OCI-LY3 (cell line): Measurements from ENCODE around the gene DDX51.

ENCODE experiments used
- H2AFZ ChIP-seq: fragments of 200-600, 300-600 bp; shearing (Covaris generic); 2 replicates; pipeline ENCODE4 v1.6.0; 2014; ENCODE audit warnings: antibody characterized with exemption, low read depth, low read length
- H3K27ac ChIP-seq: fragments of 200-600, 300-600 bp; sonication (generic); 2 replicates; pipeline ENCODE4 v1.5.1; 2014; ENCODE audit warnings: mild to moderate bottlenecking, low read length, moderate library complexity, mixed read lengths
- H3K27me3 ChIP-seq: fragments of 200-600, 300-600 bp; sonication (generic); 2 replicates; pipeline ENCODE4 v1.6.1; 2014; ENCODE audit warnings: low read depth, low read length, mixed read lengths
- H3K36me3 ChIP-seq: fragments of 200-600, 300-600 bp; sonication (generic); replicated peaks from 2 replicates; pipeline ENCODE3; 2014; ENCODE audit warnings: low read depth, low read length, mixed read lengths
- H3K4me1 ChIP-seq: fragments of 300-600, 200-600 bp; sonication (generic); 2 replicates; pipeline ENCODE4 v1.6.1; 2014; ENCODE audit warnings: low read length, mixed read lengths
- H3K4me2 ChIP-seq: fragments of 200-600, 300-600 bp; sonication (generic); 2 replicates; pipeline ENCODE4 v1.6.1; 2014; ENCODE audit warnings: low read length, mixed read lengths
- H3K4me3 ChIP-seq: fragments of 300-600, 200-600 bp; sonication (generic); 2 replicates; pipeline ENCODE4 v1.5.1; 2014; ENCODE audit warnings: antibody characterized with exemption, mild to moderate bottlenecking, low read length, moderate library complexity
- H3K79me2 ChIP-seq: fragments of 300-600, 200-600 bp; shearing (Covaris generic); 2 replicates; pipeline ENCODE4 v1.6.1; 2014; ENCODE audit warnings: mild to moderate bottlenecking, low read length, mixed read lengths
- H3K9ac ChIP-seq: fragments of 300-600, 200-600 bp; shearing (Covaris generic); 2 replicates; pipeline ENCODE4 v1.6.0; 2014; ENCODE audit warnings: mild to moderate bottlenecking, low read length, moderate library complexity
- H3K9me3 ChIP-seq: fragments of 200-600, 300-600 bp; shearing (Covaris generic); 2 replicates; pipeline ENCODE4 v1.6.1; 2014; ENCODE audit warnings: low read length, mixed read lengths; ENCODE audit not compliant: insufficient read depth
- H4K20me1 ChIP-seq: fragments of 200-600, 300-600 bp; sonication (generic); 2 replicates; pipeline ENCODE4 v1.6.1; 2016; ENCODE audit warnings: low read length, mixed read lengths; ENCODE audit not compliant: insufficient read depth
- CTCF ChIP-seq: fragments of 200-600, 300-600 bp; sonication (generic); IDR thresholded peaks from 2 replicates; pipeline ENCODE4 v1.5.1; 2014; ENCODE audit warnings: antibody characterized with exemption, low read length, low read depth
- EZH2phosphoT487 ChIP-seq: fragments of 200-600 bp; shearing (Covaris generic); IDR thresholded peaks from 2 replicates; pipeline ENCODE4 v1.6.1; 2018; ENCODE audit warnings: antibody characterized with exemption, mixed run types, low read depth

DDX51 gene

GRCh38 chr12:132124766-132125425, 19.2 kb downstream of the DDX51 start:
- Histone ChIP-seq H2AFZ (no peak overlapping the region), H3K79me2 (no peaks in the 10 kb centered on the region), H4K20me1 (no peaks in the 10 kb centered on the region), H3K36me3 (peaks cover 43% of the 10 kb centered on the region), H3K27me3 (no peaks in the 10 kb centered on the region), H3K4me3 (no peak overlapping the region), H3K27ac (no peak overlapping the region), H3K4me2 (no peak overlapping the region), H3K9ac (no peak overlapping the region), H3K4me1 (no peaks in the 10 kb centered on the region), H3K9me3 (no peaks in the 10 kb centered on the region)
- TF ChIP-seq EZH2phosphoT487 (no peak), CTCF (no peak)

- peaks cover 41% of the 10 kb centered on the region for H3K36me3 ChIP-seq
- H4K20me1 ChIP-seq, result no peaks in the 10 kb centered on the region
- no peak overlapping the region for H3K4me2 ChIP-seq
- H3K27me3 ChIP-seq, result no peaks in the 10 kb centered on the region
- H2AFZ ChIP-seq, result no peak overlapping the region
- no peak overlapping the region for H3K4me3 ChIP-seq
- H3K27ac ChIP-seq, result no peak overlapping the region
- no peaks in the 10 kb centered on the region for H3K4me1 ChIP-seq
- H3K79me2 ChIP-seq, result no peaks in the 10 kb centered on the region
- H3K9ac ChIP-seq, result no peak overlapping the region
- no peak for TF ChIP-seq CTCF
- no peak for TF ChIP-seq EZH2phosphoT487
- no peaks in the 10 kb centered on the region for H3K9me3 ChIP-seq
Measured at GRCh38 chr12:132123970-132124765, 20.0 kb downstream of the DDX51 start.

- TF ChIP-seq EZH2phosphoT487 (no peak), CTCF (no peak)
- Histone ChIP-seq H3K4me1 (no peaks in the 10 kb centered on the region), H3K4me3 (no peak overlapping the region), H3K79me2 (no peaks in the 10 kb centered on the region), H3K4me2 (no peak overlapping the region), H3K27ac (no peak overlapping the region), H3K9ac (no peak overlapping the region), H4K20me1 (no peaks in the 10 kb centered on the region), H3K36me3 (peaks cover 14% of the 10 kb centered on the region), H3K9me3 (no peaks in the 10 kb centered on the region), H2AFZ (no peak overlapping the region), H3K27me3 (no peaks in the 10 kb centered on the region)
Measured at GRCh38 chr12:132121283-132121682, 22.8 kb downstream of the DDX51 start.

- Histone ChIP-seq H3K27ac (no peak overlapping the region), H3K4me1 (no peaks in the 10 kb centered on the region), H2AFZ (no peak overlapping the region), H3K36me3 (peaks cover 14% of the 10 kb centered on the region), H3K9me3 (no peaks in the 10 kb centered on the region), H3K79me2 (no peaks in the 10 kb centered on the region), H3K9ac (no peak overlapping the region), H3K4me3 (no peak overlapping the region), H3K27me3 (no peaks in the 10 kb centered on the region), H4K20me1 (no peaks in the 10 kb centered on the region), H3K4me2 (no peak overlapping the region)
- no peak for TF ChIP-seq EZH2phosphoT487
Measured at GRCh38 chr12:132118876-132119275, 25.2 kb downstream of the DDX51 start.
